ENCODE data around the gene PLPPR4.
"Not testable (repeated sequence)": the region's sequence is repeated elsewhere in the genome, so short reads cannot be mapped to it uniquely, and the experiment has no call there.

The PLPPR4 gene

DNA sequence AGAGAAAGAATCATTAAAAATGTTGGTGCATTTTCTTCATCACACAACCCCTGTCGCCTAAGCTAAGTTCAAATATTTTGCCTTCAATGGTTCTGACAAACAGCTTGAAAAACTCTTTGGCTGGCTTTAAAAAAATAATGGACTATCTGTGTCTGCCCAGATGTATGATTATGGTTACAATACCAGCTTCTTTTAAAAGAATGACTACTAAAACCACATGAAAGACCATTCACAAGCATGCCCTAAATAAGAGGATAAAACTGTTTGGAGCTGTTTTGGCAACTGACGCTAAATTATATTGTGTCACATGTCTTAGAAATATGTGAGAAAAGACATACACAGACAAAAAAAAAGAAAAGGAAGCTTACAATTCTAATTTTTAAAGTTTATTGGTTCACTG, 23.7 kb upstream of the PLPPR4 start:
- H3K27ac ChIP-seq = no peak overlapping the region
- TF ChIP-seq, protein P1, sequence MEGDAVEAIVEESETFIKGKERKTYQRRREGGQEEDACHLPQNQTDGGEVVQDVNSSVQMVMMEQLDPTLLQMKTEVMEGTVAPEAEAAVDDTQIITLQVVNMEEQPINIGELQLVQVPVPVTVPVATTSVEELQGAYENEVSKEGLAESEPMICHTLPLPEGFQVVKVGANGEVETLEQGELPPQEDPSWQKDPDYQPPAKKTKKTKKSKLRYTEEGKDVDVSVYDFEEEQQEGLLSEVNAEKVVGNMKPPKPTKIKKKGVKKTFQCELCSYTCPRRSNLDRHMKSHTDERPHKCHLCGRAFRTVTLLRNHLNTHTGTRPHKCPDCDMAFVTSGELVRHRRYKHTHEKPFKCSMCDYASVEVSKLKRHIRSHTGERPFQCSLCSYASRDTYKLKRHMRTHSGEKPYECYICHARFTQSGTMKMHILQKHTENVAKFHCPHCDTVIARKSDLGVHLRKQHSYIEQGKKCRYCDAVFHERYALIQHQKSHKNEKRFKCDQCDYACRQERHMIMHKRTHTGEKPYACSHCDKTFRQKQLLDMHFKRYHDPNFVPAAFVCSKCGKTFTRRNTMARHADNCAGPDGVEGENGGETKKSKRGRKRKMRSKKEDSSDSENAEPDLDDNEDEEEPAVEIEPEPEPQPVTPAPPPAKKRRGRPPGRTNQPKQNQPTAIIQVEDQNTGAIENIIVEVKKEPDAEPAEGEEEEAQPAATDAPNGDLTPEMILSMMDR (IDR thresholded peaks at IDR 0.05) = no peak
- no peak for TF ChIP-seq ZFX (IDR thresholded peaks at IDR 0.05; ENCODE audit: borderline replicate concordance)

DNA sequence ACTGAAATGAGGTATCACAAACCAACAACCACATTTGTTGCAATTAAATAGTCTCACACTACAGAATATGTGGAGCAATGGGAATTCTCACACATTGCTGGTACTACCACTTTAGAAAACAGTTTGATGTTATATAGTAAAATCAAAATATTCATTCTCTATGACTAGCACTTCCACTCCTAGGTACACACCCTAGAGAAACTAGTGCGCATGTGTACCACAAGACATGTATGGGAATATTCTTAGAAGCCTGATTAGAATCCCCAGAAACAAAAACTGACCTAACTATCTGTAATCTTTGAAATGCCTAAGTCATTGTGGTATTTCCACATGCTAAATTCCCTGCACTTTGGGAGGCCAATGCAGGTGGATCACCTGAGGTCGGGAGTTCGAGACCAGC, 18.1 kb upstream of the PLPPR4 start:
- TF ChIP-seq ZFX (IDR thresholded peaks at IDR 0.05; ENCODE audit: borderline replicate concordance) = no peak
- TF ChIP-seq, protein P1 (IDR thresholded peaks at IDR 0.05) = no peak
- H3K27ac ChIP-seq = no peak overlapping the region

DNA sequence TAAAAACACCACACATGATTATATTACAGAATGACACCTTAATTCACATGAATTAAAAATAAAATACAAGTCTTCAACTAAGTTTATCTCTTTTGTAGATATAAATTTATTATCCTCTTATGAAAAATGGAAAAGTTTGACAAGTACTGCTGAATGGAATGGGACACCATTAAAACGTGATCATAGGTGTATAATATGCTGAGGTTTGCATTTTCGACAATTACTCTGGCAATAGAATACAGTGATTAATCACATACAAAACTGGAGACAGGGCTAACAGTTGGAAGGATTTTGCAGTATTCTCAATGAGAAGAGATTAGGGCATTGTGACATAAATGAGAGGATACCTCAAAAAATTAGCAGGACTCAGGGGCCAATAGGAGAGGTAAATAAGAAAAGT, 17.1 kb upstream of the PLPPR4 start:
- no peak for TF ChIP-seq ZFX (IDR thresholded peaks at IDR 0.05; ENCODE audit: borderline replicate concordance)
- TF ChIP-seq, protein P1 (IDR thresholded peaks at IDR 0.05) = no peak

DNA sequence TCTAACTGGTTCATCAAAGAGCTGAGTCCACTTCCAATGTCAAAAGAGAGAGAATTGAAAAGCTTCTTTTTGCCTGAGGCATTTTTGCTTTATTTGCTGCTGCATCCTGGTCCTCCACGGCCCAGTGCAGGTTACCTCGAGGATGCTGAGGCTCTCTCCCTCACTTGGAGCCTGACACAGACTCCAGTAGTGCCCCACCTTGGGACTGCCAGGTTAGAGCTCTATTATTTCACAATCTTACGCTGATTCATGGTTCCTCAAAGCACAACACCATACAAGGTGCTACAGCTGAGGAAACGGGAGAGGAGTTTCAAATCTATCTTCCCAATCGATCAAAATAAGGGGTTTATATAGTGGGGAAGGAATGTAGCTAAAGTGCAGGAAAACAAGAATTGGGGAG, 13.6 kb upstream of the PLPPR4 start:
- no peak for TF ChIP-seq ZFX (IDR thresholded peaks at IDR 0.05; ENCODE audit: borderline replicate concordance)
- TF ChIP-seq, protein P1 (IDR thresholded peaks at IDR 0.05) = no peak
- H3K27ac ChIP-seq = no peak overlapping the region

More for the DNA sequence above, 17.1 kb upstream of the PLPPR4 start:
- no peak overlapping the region for H3K27ac ChIP-seq

DNA sequence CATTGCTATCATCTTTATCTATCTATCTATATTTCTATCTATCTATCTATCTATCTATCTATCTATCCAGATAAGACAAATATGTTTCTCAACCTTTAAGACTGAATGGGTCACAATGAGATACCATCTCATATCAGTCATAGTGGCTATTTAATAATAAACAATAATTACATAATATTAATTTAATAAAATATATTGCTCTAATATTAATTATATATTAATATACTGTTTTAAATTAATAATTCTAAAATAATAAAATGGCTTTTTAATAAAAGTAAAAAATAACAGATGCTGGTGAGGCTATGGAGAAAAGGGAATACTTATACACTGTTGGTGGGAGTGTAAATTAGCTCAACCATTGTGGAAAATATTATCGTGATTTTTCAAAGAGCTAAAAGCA, 13.0 kb upstream of the PLPPR4 start:
- H3K27ac ChIP-seq = no peak overlapping the region
- TF ChIP-seq, protein P1 (IDR thresholded peaks at IDR 0.05) = no peak
- TF ChIP-seq ZFX (IDR thresholded peaks at IDR 0.05; ENCODE audit: borderline replicate concordance) = no peak

DNA sequence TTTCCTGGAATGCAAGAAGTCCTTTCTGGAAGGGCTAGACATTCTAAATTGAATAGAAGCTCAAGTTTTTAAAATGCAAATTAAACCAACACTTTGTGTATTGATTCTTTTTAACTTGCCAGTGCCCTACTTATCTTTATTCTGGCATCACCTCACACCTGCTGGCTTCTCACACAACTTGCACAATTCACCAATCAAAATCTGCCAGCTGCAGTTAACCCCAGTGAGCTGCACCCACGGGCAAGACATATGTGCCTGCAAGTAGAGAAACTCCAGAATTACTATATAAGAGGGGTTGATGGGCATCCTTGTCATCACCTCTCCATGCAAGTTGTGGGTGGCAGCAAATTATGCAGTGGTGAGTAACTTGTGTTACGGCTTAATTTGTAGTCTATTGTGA, 11.7 kb upstream of the PLPPR4 start:
- no peak for TF ChIP-seq ZFX (IDR thresholded peaks at IDR 0.05; ENCODE audit: borderline replicate concordance)
- TF ChIP-seq, protein P1 (IDR thresholded peaks at IDR 0.05) = no peak
- H3K27ac ChIP-seq = no peak overlapping the region

DNA sequence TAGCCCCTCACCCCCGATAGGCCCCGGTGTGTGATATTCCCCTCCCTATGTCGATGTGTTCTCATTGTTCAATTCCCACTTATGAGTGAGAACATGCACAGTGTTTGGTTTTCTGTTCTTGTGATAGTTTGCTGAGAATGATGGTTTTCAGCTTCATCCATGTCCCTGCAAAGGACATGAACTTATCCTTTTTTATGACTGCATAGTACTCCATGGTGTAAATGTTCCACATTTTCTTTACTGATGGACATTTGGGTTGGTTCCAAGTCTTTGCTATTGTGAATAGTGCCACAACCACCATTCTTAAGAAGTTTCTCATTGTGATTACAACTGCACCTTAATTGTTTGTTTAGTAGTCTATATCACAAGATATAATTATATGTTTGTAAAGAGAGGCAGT, 3.9 kb upstream of the PLPPR4 start:
- not testable (repeated sequence) for H3K27ac ChIP-seq

DNA sequence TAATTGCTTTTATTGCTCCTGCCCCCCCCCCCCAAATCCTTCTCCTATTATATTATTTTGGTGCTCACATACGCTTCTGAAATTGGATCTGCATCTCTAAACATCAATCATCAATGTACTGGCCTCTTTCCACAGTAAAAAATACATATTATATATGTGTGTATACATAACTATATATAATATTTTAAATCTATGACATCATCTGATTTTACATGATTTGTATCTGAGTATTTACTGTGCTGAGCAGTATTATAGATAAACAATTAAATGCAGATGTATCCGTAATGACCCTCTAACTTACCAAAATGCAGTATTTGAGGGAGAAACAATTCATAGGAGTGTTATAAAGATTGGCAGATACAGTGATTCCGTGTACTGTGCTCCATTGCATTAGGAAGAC, 832 bp downstream of the PLPPR4 start:
- no peak overlapping the region for H3K27ac ChIP-seq
- no peak for TF ChIP-seq ZFX (IDR thresholded peaks at IDR 0.05; ENCODE audit: borderline replicate concordance)
- TF ChIP-seq, protein P1 (IDR thresholded peaks at IDR 0.05) = no peak

Measured in 22Rv1 (cell line).